Uterus (tissue), 4 donors: ENCODE results near the gene MED1. TPM values are rescaled to one million over a fixed set of nuclear protein-coding genes. Genes with fewer than 3 reads are reported as not detected.

ENCODE experiments used
- DNase-seq, 2 donors: peaks; one replicate each; pipeline ENCODE4 v3.0.0-alpha.2; 2019 to 2020
- H3K27ac ChIP-seq, 2 donors: fragments of 200-600 bp; sonication (generic); 1 replicate in 1 of 2; 2 replicates in 1 of 2; pipeline ENCODE4 v1.5.1; 2016 to 2018
- H3K27me3 ChIP-seq, 2 donors: fragments of 200-600 bp; sonication (generic); one replicate each; pipeline ENCODE4 v1.5.1; 2018 to 2019; ENCODE audit warnings: control low read depth in 1 of 2
- H3K36me3 ChIP-seq, 2 donors: fragments of 200-600 bp; sonication (generic); one replicate each; pipeline ENCODE4 v1.5.1; 2019; ENCODE audit warnings: control low read depth in 1 of 2
- H3K4me1 ChIP-seq, 2 donors: fragments of 200-600 bp; sonication (generic); one replicate each; pipeline ENCODE4 v1.5.1; 2018 to 2019; ENCODE audit warnings: control low read depth in 1 of 2
- H3K4me3 ChIP-seq, 2 donors: fragments of 200-600 bp; sonication (generic); 1 replicate in 1 of 2; 2 replicates in 1 of 2; pipeline ENCODE4 v1.5.1; 2018 to 2019; ENCODE audit warnings: mild to moderate bottlenecking in 1 of 2
- H3K9me3 ChIP-seq, 2 donors: fragments of 200-600 bp; sonication (generic); one replicate each; pipeline ENCODE4 v1.5.1; 2019; ENCODE audit warnings: control low read depth in 1 of 2
- POLR2A ChIP-seq, 2 donors: fragments of 450-650 bp; IDR thresholded peaks; one replicate each; pipeline ENCODE4 v1.6.1; 2016; ENCODE audit warnings: antibody characterized with exemption in 2 of 2, mild to moderate bottlenecking in 1 of 2, moderate library complexity in 1 of 2
- intact Hi-C: fragments of 100-400 bp; cut with DNase I; formaldehyde crosslinking; loops from one replicate; pipeline ENCODE4 v1.15.1; 2023; ENCODE audit warnings: low total_unique reads
- total RNA-seq, 4 donors: library from RNA; depleted of rRNA in 3 of 4; stranded (reverse); fragments of >200 nt in 3 of 4; gene quantifications; one replicate each; pipeline versions ENCODE4 v1.1.0 to v1.2.4, GENCODE V29; 2014 to 2023
- TF ChIP-seq, protein P1 (sequence below), 4 experiments: fragments of 200-600 bp in 2 of 4; fragments of 450-650 bp in 2 of 4; sonication (generic) in 2 of 4; IDR thresholded peaks; one replicate each; pipeline ENCODE4 v1.5.1; 2016 to 2019; ENCODE audit warnings: antibody characterized with exemption in 4 of 4, mild to moderate bottlenecking in 2 of 4, moderate library complexity in 1 of 4
- donor health status: DM: yes; HTN: yes; CAD: no.

Gene MED1
- total RNA-seq, 4 donors from 2014 or later, result 19.7 to 49.6 (median 25.9) TPM

DNA sequence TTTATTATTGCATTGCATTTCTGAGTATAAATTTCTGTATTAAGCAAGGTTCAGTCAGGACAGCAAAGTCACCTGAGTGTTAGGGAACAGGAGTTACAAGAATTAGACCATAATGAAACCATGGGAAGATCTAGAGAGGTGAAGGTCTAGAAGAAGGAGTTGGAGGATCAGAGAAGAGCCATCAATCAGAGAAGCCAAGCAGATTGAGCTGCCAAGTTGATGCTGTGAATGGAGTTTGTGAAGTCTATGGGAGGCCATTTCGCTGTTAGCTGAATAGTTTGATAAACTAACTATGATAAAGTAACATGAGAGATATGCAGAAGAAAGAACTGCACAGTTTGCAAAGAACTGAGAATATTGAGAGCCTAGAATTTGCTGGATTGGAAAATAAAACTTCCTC is 90.0 kb downstream of the MED1 start:
- Histone ChIP-seq H3K4me1 (no peaks in the 10 kb centered on the region), H3K9me3 (no peaks in the 10 kb centered on the region), H3K4me3 (no peak overlapping the region), H3K36me3 (no peaks in the 10 kb centered on the region), H3K27ac (no peak overlapping the region), H3K27me3 (no peaks in the 10 kb centered on the region)
- no peak for DNase-seq
- intact Hi-C loops, result no loop called here
- no peak for TF ChIP-seq POLR2A (IDR thresholded peaks at IDR 0.05)
- TF ChIP-seq, protein P1, sequence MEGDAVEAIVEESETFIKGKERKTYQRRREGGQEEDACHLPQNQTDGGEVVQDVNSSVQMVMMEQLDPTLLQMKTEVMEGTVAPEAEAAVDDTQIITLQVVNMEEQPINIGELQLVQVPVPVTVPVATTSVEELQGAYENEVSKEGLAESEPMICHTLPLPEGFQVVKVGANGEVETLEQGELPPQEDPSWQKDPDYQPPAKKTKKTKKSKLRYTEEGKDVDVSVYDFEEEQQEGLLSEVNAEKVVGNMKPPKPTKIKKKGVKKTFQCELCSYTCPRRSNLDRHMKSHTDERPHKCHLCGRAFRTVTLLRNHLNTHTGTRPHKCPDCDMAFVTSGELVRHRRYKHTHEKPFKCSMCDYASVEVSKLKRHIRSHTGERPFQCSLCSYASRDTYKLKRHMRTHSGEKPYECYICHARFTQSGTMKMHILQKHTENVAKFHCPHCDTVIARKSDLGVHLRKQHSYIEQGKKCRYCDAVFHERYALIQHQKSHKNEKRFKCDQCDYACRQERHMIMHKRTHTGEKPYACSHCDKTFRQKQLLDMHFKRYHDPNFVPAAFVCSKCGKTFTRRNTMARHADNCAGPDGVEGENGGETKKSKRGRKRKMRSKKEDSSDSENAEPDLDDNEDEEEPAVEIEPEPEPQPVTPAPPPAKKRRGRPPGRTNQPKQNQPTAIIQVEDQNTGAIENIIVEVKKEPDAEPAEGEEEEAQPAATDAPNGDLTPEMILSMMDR (IDR thresholded peaks at IDR 0.05), result no peak

DNA sequence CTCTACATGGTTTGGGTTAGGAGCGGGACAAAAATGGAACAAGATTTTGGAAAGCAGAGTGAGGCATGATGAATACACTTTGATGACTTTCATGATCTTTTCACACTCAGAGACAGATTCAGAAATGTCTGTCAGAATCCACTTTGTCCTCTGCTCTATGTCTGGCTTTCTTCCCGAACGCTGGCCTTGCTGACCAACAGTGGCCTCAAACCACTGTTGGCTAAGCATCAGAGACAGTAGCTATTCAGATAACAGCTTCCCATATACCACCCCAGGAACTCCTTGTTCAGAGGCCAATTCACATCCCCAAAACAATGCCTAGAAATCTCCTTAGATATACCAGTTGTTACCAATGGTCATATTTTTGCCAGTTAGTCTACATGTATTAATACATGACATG is 90.5 kb downstream of the MED1 start:
- Histone ChIP-seq H3K36me3 (no peaks in the 10 kb centered on the region), H3K9me3 (no peaks in the 10 kb centered on the region), H3K4me3 (no peak overlapping the region), H3K4me1 (no peaks in the 10 kb centered on the region), H3K27me3 (no peaks in the 10 kb centered on the region), H3K27ac (no peak overlapping the region)
- DNase-seq, result no peak
- intact Hi-C loops, result no loop called here
- TF ChIP-seq POLR2A (IDR thresholded peaks at IDR 0.05), result no peak
- TF ChIP-seq, protein P1 (IDR thresholded peaks at IDR 0.05), result no peak

DNA sequence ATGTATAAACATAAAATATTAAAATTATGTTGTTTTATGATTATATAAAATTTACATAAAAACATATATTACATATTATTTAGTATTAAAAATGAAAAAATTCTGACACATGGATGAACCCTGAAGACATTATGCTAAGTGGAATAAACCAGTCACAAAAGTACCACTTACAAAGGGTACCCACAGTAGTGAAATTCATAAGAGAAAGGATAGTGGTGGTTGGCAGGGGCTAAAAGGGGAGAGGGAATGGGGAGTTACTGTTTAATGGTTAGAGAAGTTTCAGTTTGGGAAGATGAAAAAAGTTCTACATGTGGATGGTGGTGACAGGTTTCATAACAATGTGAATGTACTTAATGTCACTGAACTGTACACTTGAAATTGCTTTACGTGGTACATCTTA is 91.1 kb downstream of the MED1 start:
- no peak overlapping the region for H3K27ac ChIP-seq
- H3K4me3 ChIP-seq, result no peak overlapping the region
- no peaks in the 10 kb centered on the region for H3K9me3 ChIP-seq
- no peaks in the 10 kb centered on the region for H3K27me3 ChIP-seq
- TF ChIP-seq POLR2A (IDR thresholded peaks at IDR 0.05), result no peak
- TF ChIP-seq, protein P1 (IDR thresholded peaks at IDR 0.05), result no peak
- H3K36me3 ChIP-seq, result no peaks in the 10 kb centered on the region
- H3K4me1 ChIP-seq, result no peaks in the 10 kb centered on the region
- DNase-seq, result no peak
- intact Hi-C loops, result no loop called here

DNA sequence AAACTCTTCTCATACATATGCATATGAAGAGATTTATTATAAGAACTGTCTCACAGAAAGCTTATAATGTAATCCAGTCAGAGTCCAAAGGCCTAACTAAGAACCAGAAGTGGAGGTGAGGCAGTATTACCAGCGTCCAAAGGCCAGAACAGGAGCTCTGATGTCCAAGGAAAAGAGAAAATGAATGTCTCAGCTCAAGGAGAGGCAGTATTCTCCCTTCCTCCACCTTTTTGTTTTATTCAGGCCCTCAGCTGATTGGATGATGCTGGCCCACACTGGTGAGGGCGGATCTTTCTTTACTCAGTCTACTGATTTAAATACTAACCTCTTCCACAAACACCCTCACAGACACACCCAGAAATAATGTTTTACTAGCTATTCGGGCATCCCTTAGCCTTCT is 93.1 kb downstream of the MED1 start:
- intact Hi-C loops, result no loop called here
- Histone ChIP-seq H3K9me3 (no peaks in the 10 kb centered on the region), H3K4me3 (no peak overlapping the region), H3K36me3 (no peaks in the 10 kb centered on the region), H3K27ac (no peak overlapping the region), H3K4me1 (no peaks in the 10 kb centered on the region), H3K27me3 (no peaks in the 10 kb centered on the region)
- no peak for DNase-seq
- no peak for TF ChIP-seq POLR2A (IDR thresholded peaks at IDR 0.05)
- TF ChIP-seq, protein P1 (IDR thresholded peaks at IDR 0.05), result no peak

DNA sequence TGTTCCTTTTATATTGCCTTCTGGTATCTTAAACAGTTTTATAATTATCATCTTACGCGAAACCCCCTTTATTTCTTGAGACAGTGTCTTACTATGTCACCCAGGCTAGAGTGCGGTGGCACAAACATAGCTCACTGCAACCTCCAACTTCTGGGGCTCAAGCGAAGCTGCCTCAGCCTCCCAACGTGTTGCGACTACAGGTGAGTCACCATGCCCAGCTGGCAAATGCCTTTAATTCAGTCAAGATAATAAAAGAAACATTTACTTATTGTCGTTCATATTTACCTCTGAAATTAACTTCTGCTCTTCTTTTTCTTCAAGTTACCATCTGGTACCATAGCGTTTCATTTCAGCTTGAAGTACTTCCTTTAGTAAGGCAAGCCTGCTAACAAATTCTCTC is 93.6 kb downstream of the MED1 start:
- H3K36me3 ChIP-seq, result no peaks in the 10 kb centered on the region
- H3K27ac ChIP-seq, result no peak overlapping the region
- no peak for DNase-seq
- no peak overlapping the region for H3K4me3 ChIP-seq
- intact Hi-C loops, result no loop called here
- H3K27me3 ChIP-seq, result no peaks in the 10 kb centered on the region
- no peaks in the 10 kb centered on the region for H3K9me3 ChIP-seq
- no peaks in the 10 kb centered on the region for H3K4me1 ChIP-seq
- TF ChIP-seq, protein P1 (IDR thresholded peaks at IDR 0.05), result no peak
- no peak for TF ChIP-seq POLR2A (IDR thresholded peaks at IDR 0.05)

Other genes starting within 250 kb of the MED1 start
- 10 to 100 TPM in 1 of 4 donors, 1 to 10 TPM in 2, under 1 TPM in 1; 0.59 to 14.4 (median 1.1) TPM for gene STAC2, start 225.3 kb downstream of the MED1 start, total RNA-seq
- 10 to 100 TPM in 3 of 4 donors, 1 to 10 TPM in 1; 6.4 to 29.0 (median 19.8) TPM for gene FBXL20, start 49.6 kb downstream of the MED1 start, total RNA-seq
- gene CDK12, start 10.2 kb upstream of the MED1 start, total RNA-seq, result 10 to 100 TPM; 17.9 to 86.0 (median 27.2) TPM
- gene NEUROD2, start 156.7 kb upstream of the MED1 start, total RNA-seq, result not detected
- gene PPP1R1B, start 175.7 kb upstream of the MED1 start, total RNA-seq, result 10 to 100 TPM in 1 of 4 donors, under 1 TPM in 3; 0.26 to 22.0 (median 0.68) TPM
- 10 to 100 TPM; 21.0 to 62.3 (median 26.0) TPM for gene STARD3, start 185.9 kb upstream of the MED1 start, total RNA-seq
- 1 to 10 TPM in 1 of 4 donors, under 1 TPM in 1, not detected in 2; 0.28 to 2.2 TPM for gene TCAP, start 214.1 kb upstream of the MED1 start, total RNA-seq
- gene PNMT, start 217.2 kb upstream of the MED1 start, total RNA-seq, result 1 to 10 TPM in 3 of 4 donors, not detected in 1; 3.8 to 5.0 (median 4.7) TPM
- 10 to 100 TPM in 3 of 4 donors, 1 to 10 TPM in 1; 4.6 to 24.8 (median 19.5) TPM for gene PGAP3, start 236.8 kb upstream of the MED1 start, total RNA-seq
- gene ERBB2, start 248.8 kb upstream of the MED1 start, total RNA-seq, result 10 to 100 TPM; 11.8 to 98.8 (median 44.6) TPM